SK-N-SH (cell line): ENCODE measurements around the gene KRCC1. TPM values are rescaled to one million over a fixed set of nuclear protein-coding genes. Genes with fewer than 3 reads are reported as not detected.

Experiments used
- CTCF ChIA-PET: fragments of 300-600, 350-600 bp; formaldehyde crosslinking; extraction: SDS; loops from one replicate; lab custom pipeline; 2021; lab: Yijun Ruan, JAX
- POLR2A ChIA-PET: fragments of 350-600 bp; sonication (Branson Sonifier 250); formaldehyde crosslinking; extraction: SDS; loops from one replicate; lab custom pipeline; 2020; ENCODE audit warnings: antibody characterized with exemption, inconsistent platforms; lab: Yijun Ruan, JAX
- DNase-seq: peaks from one replicate; pipeline ENCODE4 v3.0.0; 2012
- H2AFZ ChIP-seq: fragments of 200-600 bp; sonication (generic); 2 replicates; pipeline ENCODE4 v1.8.1; 2016; ENCODE audit warnings: antibody characterized with exemption, mild to moderate bottlenecking, low read depth
- H3F3A ChIP-seq: fragments of 200-600 bp; sonication (generic); replicated peaks from 2 replicates; pipeline ENCODE3; 2016; ENCODE audit warnings: antibody characterized with exemption, mild to moderate bottlenecking; ENCODE audit not compliant: insufficient read depth
- H3K27ac ChIP-seq, 2 experiments: fragments of 200-500 bp in 1 of 2; fragments of 200-600 bp in 1 of 2; sonication (Bioruptor generic) in 1 of 2; sonication (generic), shearing (Covaris generic) in 1 of 2; 2 replicates each; pipeline versions ENCODE4 v1.5.1 to v1.6.1; 2014 to 2016; ENCODE audit warnings: low read depth in 2 of 2, inconsistent platforms in 1 of 2, low read length in 1 of 2, mild to moderate bottlenecking in 1 of 2, mixed read lengths in 1 of 2
- H3K27me3 ChIP-seq: fragments of 200-600 bp; sonication (generic), shearing (Covaris generic); 2 replicates; pipeline ENCODE4 v1.6.1; 2016; ENCODE audit warnings: mixed run types; ENCODE audit not compliant: insufficient read depth
- H3K36me3 ChIP-seq, 2 experiments: fragments of 200-500 bp in 1 of 2; fragments of 200-600 bp in 1 of 2; sonication (Bioruptor generic) in 1 of 2; sonication (generic) in 1 of 2; replicated peaks in 1 of 2; 2 replicates each; pipeline versions ENCODE3 to v1.5.1; 2014 to 2016; ENCODE audit warnings: low read length in 1 of 2, mild to moderate bottlenecking in 1 of 2; ENCODE audit not compliant: insufficient read depth in 2 of 2, control insufficient read depth in 1 of 2
- H3K4me1 ChIP-seq, 2 experiments: fragments of 200-500 bp in 1 of 2; fragments of 200-600 bp in 1 of 2; sonication (Bioruptor generic) in 1 of 2; sonication (generic), shearing (Covaris generic) in 1 of 2; 2 replicates each; pipeline versions ENCODE4 v1.5.1 to v1.6.1; 2014 to 2016; ENCODE audit warnings: low read depth in 1 of 2, low read length in 1 of 2, mixed run types in 1 of 2; ENCODE audit not compliant: insufficient read depth in 2 of 2, control insufficient read depth in 1 of 2
- H3K4me2 ChIP-seq: fragments of 200-600 bp; sonication (generic), shearing (Covaris generic); 2 replicates; pipeline ENCODE4 v1.6.1; 2017; ENCODE audit warnings: mixed run types
- H3K4me3 ChIP-seq, 2 experiments: fragments of 200-500 bp in 1 of 2; fragments of 200-600 bp in 1 of 2; sonication (Bioruptor generic) in 1 of 2; sonication (generic), shearing (Covaris generic) in 1 of 2; 2 replicates each; pipeline versions ENCODE4 v1.5.1 to v1.8.1; 2014 to 2016; ENCODE audit warnings: low read depth in 2 of 2, inconsistent platforms in 1 of 2, low read length in 1 of 2, mild to moderate bottlenecking in 1 of 2, mixed read lengths in 1 of 2, moderate library complexity in 1 of 2
- H3K79me2 ChIP-seq: fragments of 200-600 bp; sonication (generic); 2 replicates; pipeline ENCODE4 v1.8.1; 2017; ENCODE audit warnings: mild to moderate bottlenecking; ENCODE audit not compliant: insufficient read depth
- H3K9ac ChIP-seq: fragments of 200-600 bp; sonication (generic); 2 replicates; pipeline ENCODE4 v1.6.1; 2017; ENCODE audit warnings: mixed run types
- H3K9me2 ChIP-seq: fragments of 200-600 bp; sonication (generic); 2 replicates; pipeline ENCODE4 v1.6.1; 2017; ENCODE audit warnings: mixed run types
- H3K9me3 ChIP-seq: fragments of 200-600 bp; sonication (generic); 2 replicates; pipeline ENCODE4 v1.6.1; 2017; ENCODE audit warnings: mixed run types, mild to moderate bottlenecking, moderate library complexity
- H4K20me1 ChIP-seq: fragments of 200-600 bp; sonication (generic); 2 replicates; pipeline ENCODE4 v1.6.1; 2017; ENCODE audit warnings: mild to moderate bottlenecking, mixed run types; ENCODE audit not compliant: insufficient read depth
- EP300 ChIP-seq, 2 experiments: IDR thresholded peaks; 2 replicates each; pipeline versions ENCODE4 v1.4.0 to v1.6.1; 2012; ENCODE audit warnings: borderline replicate concordance in 1 of 2, low read depth in 1 of 2, low read length in 1 of 2
- EZH2phosphoT487 ChIP-seq: fragments of 200-600 bp; sonication (generic); IDR thresholded peaks from 2 replicates; pipeline ENCODE4 v1.6.1; 2017; ENCODE audit warnings: low read depth, mixed run types, mild to moderate bottlenecking, antibody characterized with exemption, moderate library complexity, borderline replicate concordance
- FOSL2 ChIP-seq: IDR thresholded peaks from 2 replicates; pipeline ENCODE4 v1.4.0; 2012; ENCODE audit warnings: low read depth, mild to moderate bottlenecking, moderate library complexity, borderline replicate concordance
- FOXJ3 ChIP-seq: sonication (generic); formaldehyde crosslinking; IDR thresholded peaks from 2 replicates; pipeline ENCODE4 v1.5.1; 2020; ENCODE audit warnings: mild to moderate bottlenecking, missing genetic modification reagents
- GATA2 ChIP-seq: sonication (generic); formaldehyde crosslinking; IDR thresholded peaks from 2 replicates; pipeline ENCODE4 v1.5.0; 2020; ENCODE audit warnings: mild to moderate bottlenecking, missing genetic modification reagents
- POLR2AphosphoS5 ChIP-seq: IDR thresholded peaks from 2 replicates; pipeline ENCODE4 v1.6.1; 2012; ENCODE audit warnings: low read depth, low read length
- RAD21 ChIP-seq: IDR thresholded peaks from 2 replicates; pipeline ENCODE4 v1.6.1; 2012; ENCODE audit warnings: mild to moderate bottlenecking, low read length
- RCOR1 ChIP-seq: fragments of 150-350 bp; IDR thresholded peaks from 2 replicates; pipeline ENCODE4 v1.6.1; 2017; ENCODE audit warnings: antibody characterized with exemption, low read length
- RXRA ChIP-seq: IDR thresholded peaks from 2 replicates; pipeline ENCODE4 v1.4.0; 2012; ENCODE audit warnings: low read depth, mild to moderate bottlenecking, borderline replicate concordance
- TAF1 ChIP-seq: IDR thresholded peaks from 2 replicates; pipeline ENCODE4 v1.6.1; 2012; ENCODE audit warnings: low read depth, mild to moderate bottlenecking, low read length, moderate library complexity, borderline replicate concordance
- TCF12 ChIP-seq: IDR thresholded peaks from 2 replicates; pipeline ENCODE4 v1.4.0; 2012
- YY1 ChIP-seq: IDR thresholded peaks from 2 replicates; pipeline ENCODE4 v1.4.0; 2012; ENCODE audit warnings: low read depth, mild to moderate bottlenecking
- WGBS: methylation state at CpG from one replicate; pipeline ENCODE4 v1.1.6; 2017; ENCODE audit warnings: low lambda C conversion rate; 5-methylcytosine and 5-hydroxymethylcytosine counted together
- polyA plus RNA-seq, 3 experiments: library from polyadenylated mRNA; depleted of rRNA; stranded (reverse); fragments of >200 nt; gene quantifications; 2 replicates each; pipeline ENCODE4 v1.2.3, GENCODE V29; 2012
- TF ChIP-seq, protein P1 (sequence below): IDR thresholded peaks from 2 replicates; pipeline ENCODE4 v1.4.0; 2012; ENCODE audit warnings: low read depth, borderline replicate concordance
- TF ChIP-seq, protein P2 (sequence below): IDR thresholded peaks from 2 replicates; pipeline ENCODE4 v1.4.0; 2012; ENCODE audit warnings: low read depth, borderline replicate concordance
- TF ChIP-seq, protein P3 (sequence below): fragments of 150-350 bp; IDR thresholded peaks from 2 replicates; pipeline ENCODE4 v1.6.1; 2017; ENCODE audit warnings: antibody characterized with exemption, low read length, low read depth, borderline replicate concordance
- TF ChIP-seq, protein P4 (sequence below): fragments of 150-350 bp; IDR thresholded peaks from 2 replicates; pipeline ENCODE4 v1.6.1; 2016; ENCODE audit warnings: mild to moderate bottlenecking, low read depth, low read length
- TF ChIP-seq, protein P5 (sequence below): IDR thresholded peaks from 2 replicates; pipeline ENCODE4 v1.4.0; 2012; ENCODE audit warnings: low read depth
- TF ChIP-seq, protein P6 (sequence below): IDR thresholded peaks from 2 replicates; pipeline ENCODE4 v1.6.1; 2012; ENCODE audit warnings: mild to moderate bottlenecking, low read depth, low read length, moderate library complexity

The KRCC1 gene
- polyA plus RNA-seq, 1 of the 3 experiments (the other 2 are of a cell fraction) = 10.7 TPM

DNA sequence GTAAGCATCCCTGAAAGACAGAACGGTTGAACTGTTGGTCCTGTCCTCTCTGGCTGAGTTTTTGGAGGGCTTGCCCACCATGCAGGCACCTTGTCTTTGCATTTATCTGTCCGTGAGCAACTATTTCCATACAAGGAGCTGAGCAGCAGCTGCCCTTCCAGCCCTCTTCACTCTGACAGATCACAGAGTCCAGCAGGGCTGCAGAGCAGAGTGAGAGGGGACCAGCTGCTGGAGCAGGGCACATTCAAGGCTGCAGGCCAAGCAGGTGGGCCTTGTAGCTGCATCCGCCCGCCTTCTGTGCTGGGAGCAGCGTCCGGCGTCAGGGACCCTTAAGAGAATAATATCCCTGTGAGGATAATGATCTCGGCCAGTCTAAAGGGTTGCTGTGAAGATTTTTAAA, 21.5 kb upstream of the KRCC1 start:
- Histone ChIP-seq H3K36me3 (no peaks in the 10 kb centered on the region), H3K27me3 (no peaks in the 10 kb centered on the region), H3K9ac (no peak overlapping the region), H3K4me3 (no peak overlapping the region), H3K4me2 (no peak overlapping the region), H2AFZ (no peak overlapping the region), H3K9me3 (no peaks in the 10 kb centered on the region), H3K79me2 (no peaks in the 10 kb centered on the region), H4K20me1 (no peaks in the 10 kb centered on the region), H3K9me2 (no peaks in the 10 kb centered on the region), H3K4me1 (peaks cover 3 to 18% of the 10 kb centered on the region in 2 experiments; a peak in 2 of 4 replicates), H3F3A (no peaks in the 10 kb centered on the region), H3K27ac (no peak overlapping the region)
- TF ChIP-seq RXRA (no peak), TCF12 (0 out of 2 replicates have a peak, but pooled peaks have one; percentile 6)
- CTCF ChIA-PET = interaction anchor here (1.1 to 4.3 kb wide), 4 partner anchors 9 to 83 kb away, joined by 3 to 18 read pairs (median 4); partner anchors contain the start of gene SMYD1
- no peak for DNase-seq
- POLR2A ChIA-PET = no interaction called here
- 80% methylated on average over 8 of the region's 8 CpGs for WGBS

DNA sequence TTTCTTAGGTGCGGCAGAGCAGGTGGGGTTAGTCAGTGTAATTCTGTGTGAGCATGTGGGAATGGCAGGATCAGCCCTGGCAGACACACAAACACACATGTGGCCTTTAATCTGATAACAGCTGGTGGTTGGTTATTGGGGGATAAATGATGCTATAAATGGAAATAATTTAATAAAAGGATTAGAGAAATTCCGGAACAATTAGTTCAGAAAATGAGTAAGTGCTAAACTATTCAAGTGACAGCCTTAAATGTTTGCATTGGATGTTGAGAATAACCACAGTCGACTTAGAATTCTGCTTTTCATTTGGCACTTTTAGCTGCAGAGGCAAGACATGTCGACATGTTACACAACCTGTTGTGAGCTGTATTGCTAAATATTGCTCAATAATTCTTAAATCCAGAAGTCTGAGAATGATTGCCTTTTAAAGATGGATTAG, 19.3 kb upstream of the KRCC1 start:
- no peaks in the 10 kb centered on the region for H3K27me3 ChIP-seq
- H4K20me1 ChIP-seq = no peaks in the 10 kb centered on the region
- CTCF ChIA-PET = interaction anchor here (0.6 to 4.3 kb wide), 4 partner anchors 9 to 85 kb away, joined by 3 to 18 read pairs (median 4); no protein-coding TSS in a partner anchor
- H3F3A ChIP-seq = no peaks in the 10 kb centered on the region
- no peaks in the 10 kb centered on the region for H3K9me2 ChIP-seq
- WGBS = 12% methylated on average over 4 of the region's 4 CpGs
- no peak overlapping the region for H3K4me3 ChIP-seq
- no peaks in the 10 kb centered on the region for H3K79me2 ChIP-seq
- H3K4me1 ChIP-seq = peaks cover 3 to 18% of the 10 kb centered on the region in 2 experiments; a peak in 2 of 4 replicates
- H3K36me3 ChIP-seq = no peaks in the 10 kb centered on the region
- H3K9me3 ChIP-seq = no peaks in the 10 kb centered on the region
- 0 out of 2 replicates have a peak overlapping the region, but pooled peaks have one; percentile 33 for H3K4me2 ChIP-seq
- POLR2A ChIA-PET = no interaction called here
- H3K9ac ChIP-seq = no peak overlapping the region
- no peak overlapping the region for H2AFZ ChIP-seq
- DNase-seq = no peak
- H3K27ac ChIP-seq = peak overlapping the region in 1 of 2 experiments; percentile 35; a peak in 1 of 4 replicates
- TF ChIP-seq POLR2AphosphoS5 (peak; percentile 56; the same call in 1 of the 2 replicates), RAD21 (no peak), RXRA (no peak), EZH2phosphoT487 (no peak), YY1 (no peak), TAF1 (no peak), FOXJ3 (CRISPR knock-in tag) (no peak), RCOR1 (no peak), EP300 (IDR thresholded peaks at IDR 0.05; ENCODE audit: borderline replicate concordance in 1 of 2, low read depth in 1 of 2, low read length in 1 of 2) (peak; percentile 19 to 61; a peak in 2 of 4 replicates), FOSL2 (0 out of 2 replicates have a peak, but pooled peaks have one; percentile 20), GATA2 (CRISPR knock-in tag) (no peak)
- TF ChIP-seq, protein P1, sequence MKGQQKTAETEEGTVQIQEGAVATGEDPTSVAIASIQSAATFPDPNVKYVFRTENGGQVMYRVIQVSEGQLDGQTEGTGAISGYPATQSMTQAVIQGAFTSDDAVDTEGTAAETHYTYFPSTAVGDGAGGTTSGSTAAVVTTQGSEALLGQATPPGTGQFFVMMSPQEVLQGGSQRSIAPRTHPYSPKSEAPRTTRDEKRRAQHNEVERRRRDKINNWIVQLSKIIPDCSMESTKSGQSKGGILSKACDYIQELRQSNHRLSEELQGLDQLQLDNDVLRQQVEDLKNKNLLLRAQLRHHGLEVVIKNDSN = no peak
- TF ChIP-seq, protein P2, sequence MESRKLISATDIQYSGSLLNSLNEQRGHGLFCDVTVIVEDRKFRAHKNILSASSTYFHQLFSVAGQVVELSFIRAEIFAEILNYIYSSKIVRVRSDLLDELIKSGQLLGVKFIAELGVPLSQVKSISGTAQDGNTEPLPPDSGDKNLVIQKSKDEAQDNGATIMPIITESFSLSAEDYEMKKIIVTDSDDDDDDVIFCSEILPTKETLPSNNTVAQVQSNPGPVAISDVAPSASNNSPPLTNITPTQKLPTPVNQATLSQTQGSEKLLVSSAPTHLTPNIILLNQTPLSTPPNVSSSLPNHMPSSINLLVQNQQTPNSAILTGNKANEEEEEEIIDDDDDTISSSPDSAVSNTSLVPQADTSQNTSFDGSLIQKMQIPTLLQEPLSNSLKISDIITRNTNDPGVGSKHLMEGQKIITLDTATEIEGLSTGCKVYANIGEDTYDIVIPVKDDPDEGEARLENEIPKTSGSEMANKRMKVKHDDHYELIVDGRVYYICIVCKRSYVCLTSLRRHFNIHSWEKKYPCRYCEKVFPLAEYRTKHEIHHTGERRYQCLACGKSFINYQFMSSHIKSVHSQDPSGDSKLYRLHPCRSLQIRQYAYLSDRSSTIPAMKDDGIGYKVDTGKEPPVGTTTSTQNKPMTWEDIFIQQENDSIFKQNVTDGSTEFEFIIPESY = no peak
- TF ChIP-seq, protein P3, sequence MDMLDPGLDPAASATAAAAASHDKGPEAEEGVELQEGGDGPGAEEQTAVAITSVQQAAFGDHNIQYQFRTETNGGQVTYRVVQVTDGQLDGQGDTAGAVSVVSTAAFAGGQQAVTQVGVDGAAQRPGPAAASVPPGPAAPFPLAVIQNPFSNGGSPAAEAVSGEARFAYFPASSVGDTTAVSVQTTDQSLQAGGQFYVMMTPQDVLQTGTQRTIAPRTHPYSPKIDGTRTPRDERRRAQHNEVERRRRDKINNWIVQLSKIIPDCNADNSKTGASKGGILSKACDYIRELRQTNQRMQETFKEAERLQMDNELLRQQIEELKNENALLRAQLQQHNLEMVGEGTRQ = no peak
- TF ChIP-seq, protein P4, sequence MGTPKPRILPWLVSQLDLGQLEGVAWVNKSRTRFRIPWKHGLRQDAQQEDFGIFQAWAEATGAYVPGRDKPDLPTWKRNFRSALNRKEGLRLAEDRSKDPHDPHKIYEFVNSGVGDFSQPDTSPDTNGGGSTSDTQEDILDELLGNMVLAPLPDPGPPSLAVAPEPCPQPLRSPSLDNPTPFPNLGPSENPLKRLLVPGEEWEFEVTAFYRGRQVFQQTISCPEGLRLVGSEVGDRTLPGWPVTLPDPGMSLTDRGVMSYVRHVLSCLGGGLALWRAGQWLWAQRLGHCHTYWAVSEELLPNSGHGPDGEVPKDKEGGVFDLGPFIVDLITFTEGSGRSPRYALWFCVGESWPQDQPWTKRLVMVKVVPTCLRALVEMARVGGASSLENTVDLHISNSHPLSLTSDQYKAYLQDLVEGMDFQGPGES = no peak
- TF ChIP-seq, protein P5, sequence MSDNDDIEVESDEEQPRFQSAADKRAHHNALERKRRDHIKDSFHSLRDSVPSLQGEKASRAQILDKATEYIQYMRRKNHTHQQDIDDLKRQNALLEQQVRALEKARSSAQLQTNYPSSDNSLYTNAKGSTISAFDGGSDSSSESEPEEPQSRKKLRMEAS = no peak
- TF ChIP-seq, protein P6, sequence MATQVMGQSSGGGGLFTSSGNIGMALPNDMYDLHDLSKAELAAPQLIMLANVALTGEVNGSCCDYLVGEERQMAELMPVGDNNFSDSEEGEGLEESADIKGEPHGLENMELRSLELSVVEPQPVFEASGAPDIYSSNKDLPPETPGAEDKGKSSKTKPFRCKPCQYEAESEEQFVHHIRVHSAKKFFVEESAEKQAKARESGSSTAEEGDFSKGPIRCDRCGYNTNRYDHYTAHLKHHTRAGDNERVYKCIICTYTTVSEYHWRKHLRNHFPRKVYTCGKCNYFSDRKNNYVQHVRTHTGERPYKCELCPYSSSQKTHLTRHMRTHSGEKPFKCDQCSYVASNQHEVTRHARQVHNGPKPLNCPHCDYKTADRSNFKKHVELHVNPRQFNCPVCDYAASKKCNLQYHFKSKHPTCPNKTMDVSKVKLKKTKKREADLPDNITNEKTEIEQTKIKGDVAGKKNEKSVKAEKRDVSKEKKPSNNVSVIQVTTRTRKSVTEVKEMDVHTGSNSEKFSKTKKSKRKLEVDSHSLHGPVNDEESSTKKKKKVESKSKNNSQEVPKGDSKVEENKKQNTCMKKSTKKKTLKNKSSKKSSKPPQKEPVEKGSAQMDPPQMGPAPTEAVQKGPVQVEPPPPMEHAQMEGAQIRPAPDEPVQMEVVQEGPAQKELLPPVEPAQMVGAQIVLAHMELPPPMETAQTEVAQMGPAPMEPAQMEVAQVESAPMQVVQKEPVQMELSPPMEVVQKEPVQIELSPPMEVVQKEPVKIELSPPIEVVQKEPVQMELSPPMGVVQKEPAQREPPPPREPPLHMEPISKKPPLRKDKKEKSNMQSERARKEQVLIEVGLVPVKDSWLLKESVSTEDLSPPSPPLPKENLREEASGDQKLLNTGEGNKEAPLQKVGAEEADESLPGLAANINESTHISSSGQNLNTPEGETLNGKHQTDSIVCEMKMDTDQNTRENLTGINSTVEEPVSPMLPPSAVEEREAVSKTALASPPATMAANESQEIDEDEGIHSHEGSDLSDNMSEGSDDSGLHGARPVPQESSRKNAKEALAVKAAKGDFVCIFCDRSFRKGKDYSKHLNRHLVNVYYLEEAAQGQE = no peak
